Right ventricle myocardium inferior (tissue), 1 donor: ENCODE data around the gene C2CD4A. TPM values are rescaled to one million over a fixed set of nuclear protein-coding genes. Genes with fewer than 3 reads are reported as not detected.
A peak's percentile ranks its signal among the peaks of the same experiment; 100 is the strongest.
"Not testable (repeated sequence)": the region's sequence is repeated elsewhere in the genome, so short reads cannot be mapped to it uniquely, and the experiment has no call there.

Experiments used
- ATAC-seq: fragments of 200-7000 bp; cut with Tn5 transposase; one replicate; pipeline ENCODE4 v1.9.1; 2020; ENCODE audit warnings: mild to moderate bottlenecking, moderate library complexity
- DNase-seq: peaks from one replicate; pipeline ENCODE4 v3.0.0; 2021; ENCODE audit errors: missing footprints
- intact Hi-C: fragments of 100-400 bp; cut with DNase I; formaldehyde crosslinking; loops from one replicate; pipeline ENCODE4 v1.11.0; 2022
- long read RNA-seq: library from polyadenylated mRNA; unstranded; transcript quantifications from one replicate; pipeline ENCODE4 v2.0.0, GENCODE V29; 2021
- total RNA-seq: library from RNA; stranded (reverse); fragmentation: NEBNext Ultra II Directional; extraction: Animal tissue kit (Norgen Biotek cat#: 25700); gene quantifications from one replicate; pipeline ENCODE4 v1.2.1, GENCODE V29; 2021
- donor health status: DM: no; HTN: yes; CAD: no; lungs with severe emphysema.

Gene C2CD4A
- not detected for total RNA-seq
- long read RNA-seq, result 0 reads

GRCh38 chr15:62066663-62067447, at the start of gene C2CD4A:
Gene C2CD4A (plus strand): TSS chr15:62066977. CDS start chr15:62067614, 637 bp downstream.
- ATAC-seq (peak; percentile 72), DNase-seq (peak; percentile 66)
- intact Hi-C loops, result no loop called here

DNA sequence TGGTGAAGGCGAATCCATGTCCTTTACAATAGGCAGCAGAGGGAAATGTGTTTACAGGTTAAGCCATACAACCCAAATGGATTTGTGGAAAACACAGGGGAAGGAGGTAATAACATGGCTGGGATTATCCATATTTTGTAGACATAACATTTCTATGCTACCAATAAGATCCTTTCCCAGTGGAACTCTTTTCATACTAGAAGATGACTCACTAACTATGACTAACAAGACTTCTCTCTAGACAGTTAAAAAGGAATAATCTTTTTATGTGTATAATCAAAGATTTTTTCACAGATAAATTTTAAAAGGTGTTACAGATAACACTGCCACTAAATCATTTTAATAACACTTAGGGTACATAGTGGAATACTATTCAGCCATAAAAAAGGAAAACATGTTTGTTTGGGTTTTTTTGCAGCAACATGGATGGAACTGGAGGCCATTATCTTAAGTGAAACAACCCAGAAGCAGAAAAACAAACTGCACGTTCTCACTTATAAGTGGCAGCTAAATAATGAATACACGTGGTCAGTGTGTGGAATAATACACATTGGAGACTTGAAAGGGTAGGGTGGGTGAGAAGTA, 46.1 kb upstream of the C2CD4A start:
- intact Hi-C loops, result no loop called here
- DNase-seq (no peak), ATAC-seq (no peak)

- ATAC-seq (no peak), DNase-seq (no peak)
- intact Hi-C loops, result no loop called here
Observed at GRCh38 chr15:62021991-62022600, 44.7 kb upstream of the C2CD4A start.

- ATAC-seq, result no peak
- intact Hi-C loops, result no loop called here
Observed at GRCh38 chr15:62026487-62027262, 40.1 kb upstream of the C2CD4A start.

DNA sequence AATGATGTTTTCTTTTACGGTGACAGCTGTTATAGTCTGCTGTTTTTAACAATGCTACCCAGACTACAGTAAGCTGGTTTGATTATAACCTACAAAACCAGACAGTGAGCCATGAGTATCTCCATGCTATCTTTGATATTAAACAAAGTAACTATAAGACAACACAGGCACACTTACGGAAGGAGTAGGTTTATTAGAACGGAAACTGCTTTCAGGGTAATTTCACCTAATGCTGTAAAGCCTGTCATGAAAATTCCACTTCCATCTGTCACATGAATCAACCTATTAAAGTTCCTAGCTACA, 39.6 kb upstream of the C2CD4A start:
- no peak for DNase-seq
- intact Hi-C loops, result no loop called here
- no peak for ATAC-seq

More at GRCh38 chr15:62026487-62027262, 40.1 kb upstream of the C2CD4A start:
- DNase-seq, result no peak

GRCh38 chr15:62027916-62028315, 38.9 kb upstream of the C2CD4A start:
- intact Hi-C loops, result no loop called here

DNA sequence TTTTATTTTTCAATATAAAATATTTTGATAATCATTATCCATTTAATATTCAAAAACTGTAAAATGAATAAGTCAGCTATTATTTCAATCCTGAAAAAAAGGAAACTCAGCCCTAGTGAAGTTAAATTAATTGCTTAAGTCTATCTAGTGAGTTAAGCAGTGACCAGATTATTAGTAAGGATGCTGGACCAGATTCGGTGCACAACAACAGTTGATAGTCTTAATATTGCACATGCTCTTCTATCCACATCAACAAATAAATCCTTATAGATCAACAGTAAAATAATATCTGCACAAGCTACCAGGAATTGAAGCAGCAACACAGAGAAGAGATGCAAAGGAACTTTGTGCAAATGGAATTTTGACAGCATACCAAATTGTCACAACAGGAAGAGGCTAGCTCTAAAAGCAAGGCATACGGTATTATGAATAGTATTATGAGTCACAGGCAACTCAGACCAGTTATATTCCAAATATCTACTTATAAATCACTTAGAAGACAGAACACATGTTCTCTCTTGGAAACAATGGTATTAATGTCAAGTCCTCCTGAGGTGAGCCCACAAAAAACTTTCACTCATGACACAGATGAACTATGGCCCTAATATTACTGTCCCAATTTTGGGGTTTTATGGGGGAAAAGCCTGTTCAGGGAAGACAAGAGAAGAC, 31.4 kb upstream of the C2CD4A start:
- ATAC-seq, result no peak
- no peak for DNase-seq
- intact Hi-C loops, result no loop called here

More at GRCh38 chr15:62027916-62028315, 38.9 kb upstream of the C2CD4A start:
- DNase-seq, result no peak
- no peak for ATAC-seq

DNA sequence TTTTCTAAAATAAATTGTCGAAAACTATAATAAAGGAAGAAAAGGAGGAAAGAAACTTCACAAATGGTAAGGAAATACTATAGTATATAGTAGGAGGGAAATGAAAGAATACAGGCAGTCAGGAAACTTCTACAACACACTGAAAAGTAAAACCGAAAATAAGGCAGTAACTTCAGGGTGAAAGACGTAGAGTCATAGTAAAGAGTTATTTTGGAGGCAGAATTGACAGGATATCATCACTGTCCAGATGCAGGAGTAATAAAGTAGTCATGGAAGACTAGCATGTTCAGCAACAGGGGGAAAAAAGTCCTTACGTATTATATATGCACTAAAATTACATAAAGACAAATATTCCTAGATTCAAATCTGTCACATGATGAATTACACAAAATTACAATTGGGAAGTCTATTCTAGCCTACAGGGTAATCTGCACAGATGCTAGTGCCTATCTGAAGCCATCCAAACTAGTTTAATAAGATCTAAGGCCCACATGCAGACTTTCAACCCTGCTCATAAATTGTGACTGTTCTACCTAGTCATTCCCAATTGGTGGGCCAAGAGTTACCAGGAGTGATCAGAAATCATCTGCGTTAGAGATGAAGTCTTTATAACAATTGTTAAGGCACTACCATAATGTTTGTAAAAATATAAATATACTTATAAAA, 20.6 kb upstream of the C2CD4A start:
- DNase-seq, result no peak
- intact Hi-C loops, result no loop called here
- ATAC-seq, result no peak

GRCh38 chr15:62047282-62047827, 19.4 kb upstream of the C2CD4A start:
- no peak for DNase-seq
- intact Hi-C loops, result no loop called here
- ATAC-seq, result no peak

GRCh38 chr15:62048254-62048653, 18.5 kb upstream of the C2CD4A start:
- intact Hi-C loops, result not testable (repeated sequence)

GRCh38 chr15:62050115-62050514, 16.7 kb upstream of the C2CD4A start:
- intact Hi-C loops, result loop anchor here (10.0 kb wide), 1 partner anchor 75 kb away; no protein-coding TSS in a partner anchor
- DNase-seq (no peak), ATAC-seq (no peak)

More at GRCh38 chr15:62048254-62048653, 18.5 kb upstream of the C2CD4A start:
- ATAC-seq, DNase-seq: not testable (repeated sequence)

GRCh38 chr15:62051166-62051565, 15.6 kb upstream of the C2CD4A start:
- DNase-seq (no peak), ATAC-seq (no peak)
- intact Hi-C loops, result loop anchor here (10.0 kb wide), 1 partner anchor 76 kb away; no protein-coding TSS in a partner anchor

DNA sequence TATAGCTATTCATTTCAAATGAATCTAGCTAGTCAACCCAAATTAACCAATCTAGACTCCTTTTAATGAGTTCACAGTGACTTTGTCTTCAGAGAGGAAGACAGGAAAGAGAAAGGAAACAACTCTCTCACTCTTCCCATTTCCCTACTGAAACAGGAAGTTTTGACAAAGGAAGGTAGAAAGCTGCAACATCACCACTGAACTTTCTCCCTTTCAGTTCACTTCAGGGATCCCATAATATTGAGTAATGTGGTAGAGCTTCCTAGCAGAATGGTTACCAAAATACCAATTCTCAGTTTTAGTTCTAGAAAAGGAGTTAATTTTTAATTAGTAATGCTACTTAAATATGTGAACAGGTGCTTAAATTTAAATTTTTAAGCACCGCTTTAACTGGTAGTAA, 14.1 kb upstream of the C2CD4A start:
- DNase-seq (no peak), ATAC-seq (no peak)
- intact Hi-C loops, result loop anchor here (10.0 kb wide), 1 partner anchor 78 kb away; no protein-coding TSS in a partner anchor

DNA sequence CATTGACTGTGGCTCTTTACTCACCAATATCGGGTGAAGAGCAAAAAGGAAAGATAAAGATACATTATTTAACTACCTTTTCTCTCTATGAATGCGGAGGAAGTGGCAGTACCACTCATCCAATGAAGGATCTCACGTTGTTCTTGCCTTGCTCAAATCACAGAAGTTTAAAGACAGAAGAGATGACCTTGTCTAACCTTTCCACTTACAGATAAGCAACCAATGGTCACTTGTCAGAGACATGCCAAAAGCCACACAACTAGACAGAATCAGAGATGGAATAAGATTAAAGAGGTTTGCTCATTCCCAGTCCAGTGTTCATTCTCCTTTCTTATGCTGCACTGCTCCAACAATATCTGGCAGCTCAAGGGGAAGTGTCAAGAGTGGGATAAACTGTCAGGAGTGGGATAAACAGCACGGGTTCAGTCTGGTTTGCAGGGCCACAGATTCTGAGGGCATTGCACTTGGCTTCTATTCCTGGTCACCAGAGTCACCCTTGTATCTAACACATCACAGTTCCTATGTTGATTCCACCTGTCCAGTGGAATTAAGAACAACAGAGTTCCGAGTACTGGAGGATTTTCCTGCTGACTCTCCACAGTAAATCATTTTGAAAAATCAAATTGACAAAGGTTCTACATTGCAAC, 13.2 kb upstream of the C2CD4A start:
- DNase-seq, result no peak
- intact Hi-C loops, result loop anchor here (10.0 kb wide), 1 partner anchor 79 kb away; no protein-coding TSS in a partner anchor
- ATAC-seq, result no peak

DNA sequence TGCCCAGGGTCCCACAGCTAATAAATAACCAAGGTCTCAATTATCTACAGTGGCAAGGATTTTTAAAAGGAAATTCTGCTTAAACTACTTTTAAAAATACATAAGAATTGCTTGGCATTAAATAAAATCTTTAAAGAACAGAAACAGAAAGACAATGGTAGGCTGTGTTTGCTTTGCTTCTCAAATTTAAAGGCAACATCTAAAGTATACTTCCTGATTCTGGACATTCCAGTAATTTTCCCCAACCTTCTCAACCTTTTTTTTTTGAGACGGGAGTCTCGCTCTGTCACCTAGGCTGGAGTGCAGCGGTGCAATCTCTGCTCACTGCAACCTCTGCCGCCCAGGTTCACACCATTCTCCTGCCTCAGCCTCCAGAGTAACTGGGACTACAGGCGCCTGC, 11.8 kb upstream of the C2CD4A start:
- DNase-seq (no peak), ATAC-seq (no peak)
- intact Hi-C loops, result loop anchor here (10.0 kb wide), 1 partner anchor 80 kb away; no protein-coding TSS in a partner anchor

- intact Hi-C loops, result loop anchor here (10.0 kb wide), 1 partner anchor 83 kb away; no protein-coding TSS in a partner anchor
- ATAC-seq (no peak), DNase-seq (no peak)
Observed at GRCh38 chr15:62057341-62057980, 9.3 kb upstream of the C2CD4A start.
